Stimulated activated CD4-positive, alpha-beta T cell treated with anti-CD3 and anti-CD28 coated beads, Interleukin-4, amount 100 ng/mL, for 4 hours (primary cell): Measurements from ENCODE around the gene HSPB2.
"Not testable (repeated sequence)": the region's sequence is repeated elsewhere in the genome, so short reads cannot be mapped to it uniquely, and the experiment has no call there.

Experiments used
- DNase-seq, 2 experiments: peaks; one replicate each; pipeline ENCODE4 v3.0.0-alpha.2; 2020

HSPB2 gene

GRCh38 chr11:111916768-111917167 is 4.2 kb downstream of the HSPB2 start:
- DNase-seq: no peak

DNA sequence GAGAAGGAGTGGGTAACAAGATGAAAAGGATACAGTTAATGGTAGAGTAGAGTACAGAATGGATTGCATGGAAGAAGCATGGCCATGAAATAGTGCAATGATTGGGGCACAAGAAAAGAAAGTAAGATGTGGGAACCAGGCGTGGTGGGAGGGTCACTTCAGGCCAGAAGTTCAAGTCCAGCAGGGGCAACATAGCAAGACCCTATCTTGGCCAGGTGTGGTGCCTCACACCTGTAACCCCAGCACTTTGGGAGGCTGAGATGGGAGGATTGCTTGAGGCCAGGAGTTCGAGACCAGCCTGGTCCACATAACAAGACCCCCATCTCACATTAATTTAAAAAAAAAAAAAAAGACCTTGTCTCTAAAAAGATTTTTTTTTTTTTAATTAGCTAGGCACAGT is 4.8 kb downstream of the HSPB2 start:
- DNase-seq: no peak

DNA sequence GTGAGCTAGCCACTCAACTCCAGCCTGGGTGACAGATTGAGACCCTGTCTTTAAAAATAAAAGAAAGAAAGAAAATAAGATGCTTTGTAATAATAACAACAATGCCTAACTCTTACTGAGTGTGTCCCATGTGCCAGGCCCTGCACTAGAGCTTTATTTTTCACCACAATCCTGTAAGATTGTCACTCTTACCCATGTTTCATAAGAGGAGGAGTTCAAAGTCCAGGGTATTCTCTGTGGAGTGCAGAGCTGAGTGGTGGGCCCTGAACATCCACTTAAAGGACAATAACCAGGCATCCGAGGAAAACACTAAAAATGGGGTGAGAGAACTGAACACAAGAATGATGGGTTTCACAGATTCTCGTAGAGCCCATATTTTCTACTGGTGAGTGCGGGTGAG is 5.3 kb downstream of the HSPB2 start:
- DNase-seq: no peak

DNA sequence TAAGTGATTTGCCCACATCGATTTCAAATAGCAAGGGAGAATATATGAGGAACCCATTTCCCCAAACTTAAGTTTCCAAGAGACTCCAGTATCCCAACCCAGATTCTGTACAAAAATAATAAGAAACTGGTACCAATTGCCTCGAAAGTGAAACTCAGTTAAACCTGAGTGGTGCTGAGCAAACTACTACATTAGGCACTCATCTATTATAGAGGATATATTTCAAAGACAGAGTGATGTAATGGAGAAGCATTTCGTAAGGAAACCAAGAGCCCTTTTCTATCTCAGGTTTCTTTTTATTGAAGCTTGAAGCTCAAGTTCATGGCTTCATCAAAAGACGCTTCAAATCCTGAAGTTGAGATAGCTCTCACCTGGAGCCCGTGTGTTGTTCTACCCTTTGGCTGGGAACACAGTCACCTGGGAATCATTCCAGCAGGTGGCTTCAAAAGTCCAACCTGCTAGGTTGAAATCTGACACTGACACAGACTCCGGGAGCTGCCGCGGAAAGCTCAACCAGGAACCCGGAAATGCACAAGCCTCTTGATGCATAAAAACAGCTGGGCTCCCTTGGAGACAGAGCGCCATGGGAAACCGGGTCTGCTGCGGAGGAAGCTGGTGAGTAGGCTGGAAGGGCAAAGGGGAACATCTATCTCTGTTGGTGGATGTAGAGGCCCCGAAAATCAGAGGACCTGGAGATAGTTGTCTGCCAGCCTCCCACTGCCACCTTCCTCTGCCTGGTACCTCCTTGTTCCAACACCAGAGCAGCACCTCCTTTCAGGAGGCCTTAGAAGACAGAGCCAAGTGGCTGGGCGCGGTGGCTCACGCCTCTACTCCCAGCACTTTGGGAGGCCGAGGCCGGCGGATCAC is 6.1 kb downstream of the HSPB2 start, which contains the start of gene C11orf52:
Gene C11orf52, plus strand, starts transcription at position 524 of the 867 bp plus-strand sequence. Its CDS starts 60 bp downstream, at position 584.
- DNase-seq: no peak

DNA sequence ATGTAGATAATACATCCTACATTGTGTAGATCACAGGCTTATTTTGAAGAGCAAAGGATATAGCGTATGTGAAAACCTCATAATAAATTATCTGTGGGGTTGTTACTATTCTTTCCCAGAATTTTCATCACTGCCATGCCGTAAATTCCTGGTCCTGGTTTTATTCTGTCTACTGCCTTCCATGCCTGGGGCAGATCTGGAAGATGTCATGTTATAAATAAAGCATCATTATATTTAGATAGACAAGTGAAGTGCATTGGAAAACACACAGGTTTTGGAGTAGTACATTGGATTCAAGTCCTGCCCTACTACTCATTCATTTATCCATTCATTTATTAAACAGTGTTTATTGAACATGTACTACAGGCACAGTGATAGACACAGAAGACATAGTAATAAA is 8.4 kb downstream of the HSPB2 start:
- no peak for DNase-seq

- no peak for DNase-seq
Measured at GRCh38 chr11:111921541-111922230, 9.2 kb downstream of the HSPB2 start.

DNA sequence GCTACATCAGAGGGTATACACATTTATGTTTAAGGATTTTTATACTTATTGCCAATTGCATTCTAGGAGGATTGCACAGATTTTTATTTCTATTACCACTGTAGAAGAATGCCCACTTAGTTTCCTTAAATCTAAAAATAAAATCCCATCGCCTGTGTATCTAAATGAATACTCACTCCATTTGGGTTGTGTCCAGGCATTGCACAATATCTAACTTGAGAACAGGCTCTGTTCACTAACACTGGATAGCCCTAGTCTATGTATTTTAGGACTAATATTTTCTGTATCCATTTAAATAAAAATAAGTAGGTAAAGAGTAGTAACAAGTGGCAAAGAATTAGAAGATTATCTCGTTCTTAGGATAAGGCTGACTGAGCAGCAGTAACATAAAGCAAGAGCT is 10.3 kb downstream of the HSPB2 start:
- DNase-seq: no peak

GRCh38 chr11:111923351-111923788 is 10.8 kb downstream of the HSPB2 start:
- DNase-seq: no peak

- no peak for DNase-seq
Measured at GRCh38 chr11:111923951-111924350, 11.4 kb downstream of the HSPB2 start.

GRCh38 chr11:111925953-111926352 is 13.4 kb downstream of the HSPB2 start:
- DNase-seq: no peak

GRCh38 chr11:111926505-111927391 is 14.2 kb downstream of the HSPB2 start:
- DNase-seq: peak; percentile 93

- DNase-seq: no peak
Measured at GRCh38 chr11:111930472-111930871, 17.9 kb downstream of the HSPB2 start.

- DNase-seq: no peak
Measured at GRCh38 chr11:111932611-111932950, 20.0 kb downstream of the HSPB2 start.

DNA sequence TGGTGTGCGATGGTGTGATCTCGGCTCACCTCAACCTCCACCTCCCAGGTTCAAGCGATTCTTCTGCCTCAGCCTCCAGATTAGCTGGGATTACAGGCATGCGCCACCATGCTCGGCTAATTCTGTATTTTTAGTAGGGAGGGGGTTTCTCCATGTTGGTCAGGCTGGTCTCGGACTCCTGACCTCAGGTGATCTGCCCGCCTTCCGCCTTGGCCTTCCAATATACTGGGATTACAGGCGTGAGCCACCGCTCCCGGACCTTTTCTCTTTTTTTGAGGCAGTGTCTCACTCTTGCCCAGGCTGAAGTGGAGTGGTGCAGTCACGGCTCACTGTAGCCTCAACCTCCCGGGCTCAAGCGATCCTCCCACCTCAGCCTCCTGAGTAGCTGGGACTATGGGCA is 20.6 kb downstream of the HSPB2 start:
- not testable (repeated sequence) for DNase-seq

DNA sequence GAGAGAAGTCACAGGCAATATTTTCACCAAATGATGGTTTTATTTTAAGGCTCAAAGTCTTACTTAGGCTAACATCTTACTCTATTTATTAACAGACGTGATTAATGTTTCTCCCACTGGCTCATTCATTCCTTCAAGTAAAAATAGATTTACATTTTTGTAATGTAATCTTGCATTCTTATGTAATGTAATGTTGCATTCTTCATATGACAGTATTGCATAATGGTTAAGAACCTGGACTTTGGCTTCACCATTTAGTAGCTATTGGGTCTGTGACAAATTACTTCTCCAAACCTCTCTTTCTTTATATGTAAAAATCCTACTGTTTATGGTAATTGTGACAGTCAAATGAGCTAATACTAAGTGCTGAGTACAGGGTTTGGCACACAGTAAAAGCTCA is 21.3 kb downstream of the HSPB2 start:
- DNase-seq: no peak

DNA sequence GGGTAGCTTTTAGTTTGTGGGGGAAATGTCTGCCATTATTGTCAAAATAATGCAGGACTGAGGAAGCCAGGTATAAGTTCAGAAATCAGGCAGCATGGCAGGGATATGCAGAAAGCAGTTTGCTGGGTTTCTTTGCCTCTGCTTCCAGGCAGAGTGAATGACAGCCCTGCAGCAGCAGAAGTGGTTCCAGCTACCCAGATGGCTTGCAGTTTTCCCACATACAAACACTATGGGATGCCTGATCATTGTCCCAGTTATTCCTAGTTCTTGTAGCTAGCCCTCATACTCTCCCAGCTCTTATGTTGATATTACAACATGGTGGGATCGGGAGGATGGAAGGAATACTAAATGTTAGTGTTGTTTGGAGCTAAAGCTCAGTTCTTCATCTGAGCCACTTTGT is 21.8 kb downstream of the HSPB2 start:
- no peak for DNase-seq

DNA sequence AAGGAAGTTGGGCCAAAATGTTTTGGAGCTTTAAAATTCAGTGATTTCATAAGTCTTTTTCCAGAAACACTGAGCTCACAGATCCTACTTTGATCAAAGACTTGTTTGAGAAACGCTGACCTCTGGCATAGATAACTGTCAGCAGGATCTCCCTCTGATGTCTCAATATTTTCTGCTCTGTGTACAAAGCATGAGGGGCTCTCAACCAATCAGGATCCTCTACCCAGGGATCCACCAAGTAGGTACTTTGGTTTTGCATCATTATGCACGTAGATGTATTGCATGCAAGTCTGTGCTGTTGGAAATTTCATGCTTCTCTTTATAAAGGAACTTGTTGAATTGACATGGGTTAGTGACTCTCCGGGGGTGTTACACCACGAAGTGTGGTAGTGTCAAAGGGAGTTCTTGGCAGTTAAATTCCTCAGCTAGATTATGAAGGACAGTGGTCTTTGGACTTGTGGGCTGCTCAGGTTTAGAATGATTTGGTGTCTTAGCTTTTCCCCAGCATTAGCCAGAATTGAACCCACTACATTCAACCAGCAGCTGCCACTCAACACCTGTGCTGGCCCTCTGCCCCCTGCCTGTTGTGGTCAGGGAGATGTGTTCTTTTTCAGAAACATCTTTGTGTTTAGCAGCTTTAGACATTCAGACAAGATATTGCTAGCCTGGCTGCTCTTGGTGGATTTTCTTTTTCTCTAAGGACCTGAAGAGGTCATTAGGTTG is 22.9 kb downstream of the HSPB2 start:
- no peak for DNase-seq

DNA sequence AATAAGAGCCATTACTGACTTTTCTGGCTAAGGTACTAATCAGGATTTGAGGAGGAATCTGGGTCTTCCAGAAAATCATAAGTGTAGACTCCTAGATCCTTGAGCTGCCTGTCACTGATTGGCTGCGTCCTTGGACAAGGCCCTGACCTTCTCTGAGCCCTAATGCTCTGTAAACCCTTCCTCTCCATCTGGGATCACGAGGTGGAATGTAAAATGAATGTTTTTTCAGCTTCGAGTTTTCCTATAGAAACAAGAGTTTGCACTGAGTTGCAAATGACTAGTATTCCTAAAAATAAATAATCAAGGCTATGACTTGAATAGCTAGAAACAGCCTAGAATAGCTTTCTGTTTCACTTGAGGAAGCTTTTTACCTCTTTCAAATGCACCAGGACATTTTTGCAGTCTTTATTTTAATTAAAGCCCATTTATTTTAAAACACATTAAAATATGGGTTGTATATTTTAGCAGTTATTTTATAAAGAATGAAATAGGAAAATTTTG is 23.6 kb downstream of the HSPB2 start:
- DNase-seq: no peak

GRCh38 chr11:111937461-111937769 is 24.9 kb downstream of the HSPB2 start:
- no peak for DNase-seq

GRCh38 chr11:111937844-111938243 is 25.3 kb downstream of the HSPB2 start:
- DNase-seq: no peak

GRCh38 chr11:111938687-111939160 is 26.2 kb downstream of the HSPB2 start:
- DNase-seq: no peak

- no peak for DNase-seq
Measured at GRCh38 chr11:111939836-111940604, 27.5 kb downstream of the HSPB2 start.
